GM18867 (cell line): ENCODE data around the gene ABLIM1.

Experiments used
- ATAC-seq: cut with Tn5 transposase; IDR thresholded peaks from one replicate; pipeline ENCODE4 v1.9.1; 2021; ENCODE audit warnings: mild to moderate bottlenecking, moderate library complexity; ENCODE audit not compliant: unreplicated experiment

The ABLIM1 gene

DNA sequence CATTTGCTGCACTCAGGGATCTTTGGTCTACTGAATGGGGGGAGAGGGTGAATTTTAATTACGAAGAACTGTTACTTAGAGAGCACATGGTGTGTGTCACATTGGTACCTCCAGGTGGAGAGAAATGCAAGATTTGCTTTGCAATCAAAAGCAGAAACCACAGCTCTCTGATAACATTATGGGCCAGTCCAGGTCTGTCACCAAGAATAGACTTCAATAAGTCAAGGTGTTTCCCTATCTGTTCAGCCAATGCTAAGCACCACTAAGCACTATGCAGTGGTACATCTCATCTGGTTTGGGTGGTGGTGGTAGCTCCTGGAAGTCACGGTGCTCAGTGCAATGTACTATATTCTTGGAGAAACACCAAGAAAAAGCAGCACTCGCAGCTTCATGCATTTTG lies 134.2 kb downstream of the ABLIM1 start:
- ATAC-seq: no peak

DNA sequence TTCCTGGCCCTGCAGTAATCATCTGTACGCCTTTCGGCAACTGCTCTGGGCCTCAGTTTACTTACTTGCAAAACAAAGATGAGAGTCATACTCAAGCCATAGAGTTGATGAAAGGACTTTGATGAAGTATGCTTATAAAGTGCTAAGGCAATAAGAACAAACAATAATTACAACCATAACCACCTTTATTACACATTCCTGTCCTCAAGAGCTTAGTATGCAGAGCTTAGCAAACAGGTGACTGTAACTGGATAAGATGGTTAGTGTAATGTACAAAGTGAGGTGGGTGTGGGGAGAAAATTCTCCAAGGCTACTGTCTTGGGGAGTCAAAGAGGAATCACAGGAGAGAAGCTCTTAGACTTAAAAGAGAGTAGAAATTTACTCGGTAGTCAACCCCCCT lies 136.8 kb downstream of the ABLIM1 start:
- ATAC-seq: no peak

DNA sequence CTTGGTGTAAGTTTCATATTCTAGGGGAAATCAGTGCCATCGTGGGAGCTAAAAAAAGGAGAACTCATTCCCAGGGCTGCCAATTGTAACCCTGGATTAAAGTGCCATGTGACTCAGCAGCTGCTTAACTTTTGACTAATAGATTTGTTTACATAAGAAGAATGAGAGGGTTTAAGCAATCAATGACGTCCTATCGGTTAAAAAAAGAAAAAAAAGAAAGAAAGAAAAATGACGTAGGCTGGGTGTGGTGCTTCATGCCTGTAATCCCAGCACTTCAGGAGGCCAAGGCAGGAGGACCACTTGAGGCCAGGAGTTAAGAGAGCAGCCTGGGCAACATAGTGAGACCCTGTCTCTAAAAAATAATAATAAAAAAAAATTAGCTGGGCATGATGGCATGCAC lies 137.6 kb downstream of the ABLIM1 start:
- ATAC-seq: no peak

DNA sequence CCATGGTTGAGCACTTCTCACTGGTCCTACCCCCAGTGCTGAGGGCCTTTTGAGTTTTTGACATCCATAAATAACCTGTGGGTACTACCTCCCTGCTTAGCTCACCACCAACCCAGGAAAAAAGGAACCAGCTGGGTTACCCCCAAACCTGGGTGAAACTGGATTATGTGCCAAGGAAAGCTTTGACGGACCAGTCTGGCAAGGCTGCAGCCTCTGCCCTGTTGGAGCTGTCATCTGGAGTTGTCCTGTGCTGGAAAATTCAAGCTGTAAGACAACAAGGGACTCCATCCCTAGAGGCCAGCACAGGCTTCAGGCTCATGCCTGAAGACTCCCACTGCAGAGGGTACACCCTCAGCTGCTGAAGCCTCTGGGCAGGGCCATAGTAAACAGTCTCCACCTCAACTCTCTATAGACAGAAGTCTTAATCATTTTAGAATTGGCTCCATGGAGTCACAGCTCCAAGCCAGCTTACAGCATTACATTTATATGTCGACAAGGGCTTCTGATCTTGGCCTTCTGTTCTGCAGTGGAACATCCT lies 138.2 kb downstream of the ABLIM1 start:
- no peak for ATAC-seq

GRCh38 chr10:114519306-114519669 lies 138.8 kb downstream of the ABLIM1 start:
- no peak for ATAC-seq

DNA sequence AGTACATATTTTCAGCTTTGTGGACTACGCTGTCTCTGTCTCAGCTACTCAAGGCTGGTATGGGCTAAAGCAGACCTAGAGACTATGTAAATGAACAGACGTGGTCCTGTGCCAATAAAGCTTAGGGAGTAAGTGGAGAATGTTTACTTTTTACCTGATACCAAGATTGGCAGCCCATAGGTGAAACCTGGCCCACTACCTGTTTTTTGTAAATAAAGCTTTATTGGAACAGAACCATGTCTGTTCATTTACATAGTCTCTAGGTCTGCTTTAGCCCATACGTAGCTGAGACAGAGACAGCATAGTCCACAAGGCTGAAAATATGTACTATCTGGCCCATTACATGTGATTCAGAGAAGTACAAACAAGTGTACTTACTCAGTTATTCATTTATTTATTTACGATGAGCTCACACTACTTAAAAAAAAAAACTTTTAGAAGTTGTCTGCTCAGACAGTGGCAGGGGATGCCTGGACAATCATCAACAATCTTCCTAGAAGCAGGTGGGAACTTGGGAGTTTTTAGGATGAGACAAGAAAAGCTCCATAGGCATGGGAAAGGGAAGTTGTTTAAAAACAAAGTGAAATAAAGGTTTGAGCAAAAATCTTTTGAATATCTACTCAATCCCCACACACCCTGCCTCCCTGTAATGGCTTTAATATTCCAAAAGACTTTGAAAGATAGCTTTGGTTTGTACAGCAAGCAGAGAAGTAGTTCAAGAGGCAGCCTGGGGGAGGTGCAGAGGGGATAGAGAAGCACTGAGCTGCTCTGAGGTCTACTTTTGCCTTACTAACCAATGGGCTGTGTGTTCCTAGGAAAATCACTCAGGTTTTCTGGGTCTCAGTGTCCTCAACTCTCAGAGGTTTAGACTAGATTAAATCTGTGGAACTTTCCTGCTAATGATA lies 139.4 kb downstream of the ABLIM1 start:
- ATAC-seq: no peak

DNA sequence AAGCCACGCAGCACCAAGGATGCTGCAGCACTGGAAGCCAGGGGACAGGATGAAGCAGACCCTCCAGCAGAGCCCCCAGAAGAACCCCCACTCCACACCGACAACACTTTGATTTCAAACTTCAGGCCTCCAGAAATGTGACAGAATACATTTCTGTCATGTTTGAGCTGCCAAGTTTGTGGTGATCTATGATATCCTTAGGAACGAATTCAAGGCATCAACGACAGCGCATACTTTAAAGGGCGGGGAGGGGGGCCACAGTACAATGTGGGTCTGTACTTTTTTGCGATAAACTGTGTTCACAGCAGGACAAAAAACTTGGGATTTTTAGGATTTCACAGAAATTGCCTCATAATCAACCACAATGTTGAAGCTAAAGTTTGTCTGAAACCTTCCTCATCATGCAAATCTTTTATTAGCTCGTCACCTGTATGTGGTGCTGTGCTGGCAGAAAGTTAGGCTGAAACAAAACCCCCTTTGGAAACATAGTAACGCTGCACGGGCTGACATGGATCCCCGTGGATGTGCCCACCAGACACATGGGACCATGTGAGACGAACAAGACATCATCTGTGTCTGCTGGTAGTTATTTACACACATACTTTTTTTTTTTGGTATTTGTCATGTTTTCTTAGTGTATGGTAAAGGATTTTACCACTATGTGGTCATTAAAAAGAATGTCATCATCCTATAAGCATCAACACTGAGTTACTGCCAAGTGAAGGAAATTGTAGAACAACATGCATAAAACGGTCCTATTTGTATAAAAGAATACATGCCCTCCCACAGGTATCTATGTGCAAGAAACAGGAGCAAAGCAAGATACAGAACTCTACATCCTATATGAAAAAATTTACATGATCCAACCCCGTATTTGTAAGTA lies 140.5 kb downstream of the ABLIM1 start:
- no peak for ATAC-seq

GRCh38 chr10:114516356-114516755 lies 141.7 kb downstream of the ABLIM1 start:
- ATAC-seq: no peak

- ATAC-seq: no peak
Measured at GRCh38 chr10:114515298-114515914, 142.7 kb downstream of the ABLIM1 start.

GRCh38 chr10:114513381-114513792 lies 144.7 kb downstream of the ABLIM1 start:
- no peak for ATAC-seq

GRCh38 chr10:114511881-114512280 lies 146.2 kb downstream of the ABLIM1 start:
- no peak for ATAC-seq

DNA sequence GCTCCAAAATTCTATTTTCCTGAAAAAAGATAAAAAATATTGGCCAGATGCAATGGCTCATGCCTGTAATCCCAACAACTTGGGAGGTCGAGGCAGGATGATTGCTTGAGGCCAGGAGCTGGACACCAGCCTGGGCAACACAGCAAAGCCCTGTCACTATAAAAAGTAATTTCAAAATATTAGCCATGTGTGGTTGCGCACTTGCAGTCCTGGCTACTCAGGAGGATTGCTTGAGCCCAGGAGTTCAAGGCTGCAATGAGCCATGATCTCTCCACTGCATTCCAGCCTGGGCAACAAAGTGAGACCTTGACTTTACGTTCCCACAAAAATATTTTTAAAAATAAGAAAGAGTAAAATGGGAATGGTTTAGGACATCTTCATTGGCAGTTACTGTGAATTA lies 149.7 kb downstream of the ABLIM1 start:
- no peak for ATAC-seq

DNA sequence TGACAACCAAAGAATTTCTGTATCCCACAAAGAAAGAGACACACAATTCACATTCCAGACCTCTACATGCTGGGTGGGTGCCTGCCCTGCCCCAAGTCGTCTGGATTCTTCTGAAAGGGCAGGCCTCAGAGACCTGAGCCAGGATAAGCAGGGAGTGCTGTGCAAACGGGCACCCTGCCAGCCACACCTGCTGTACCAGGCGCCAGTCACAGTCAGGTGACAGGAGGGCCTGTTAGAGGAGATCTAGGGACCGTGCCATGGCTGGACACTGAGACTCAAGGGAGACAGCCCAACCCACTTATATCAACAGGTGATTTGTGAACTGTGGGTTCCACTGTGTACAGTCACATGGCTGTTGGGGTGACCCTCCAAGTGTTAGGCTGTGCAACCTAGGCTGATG lies 150.6 kb downstream of the ABLIM1 start:
- ATAC-seq: no peak

DNA sequence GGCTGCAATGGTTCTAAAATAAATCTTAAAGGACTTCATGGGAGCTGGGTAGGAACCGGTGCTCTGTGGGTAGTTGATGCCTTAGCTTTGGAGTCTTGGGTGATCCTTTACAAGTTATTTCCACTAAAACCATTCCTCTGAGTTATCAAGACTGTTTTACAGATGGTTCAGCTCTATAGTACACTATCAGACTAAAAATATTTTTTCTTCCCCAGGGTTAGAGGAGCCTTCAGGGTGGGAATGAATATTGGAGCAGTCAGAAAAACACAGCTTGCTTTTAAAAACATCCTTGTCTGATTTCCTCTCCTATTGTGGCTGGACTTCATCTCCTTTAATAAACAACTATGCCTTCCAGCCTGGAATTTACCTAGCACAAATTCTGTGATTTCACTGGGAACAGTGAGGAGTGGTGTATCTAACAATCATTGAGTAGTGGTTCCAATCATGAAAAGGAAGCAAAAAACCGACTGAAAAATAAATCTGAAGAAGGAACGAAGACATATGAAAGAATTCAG lies 151.1 kb downstream of the ABLIM1 start:
- ATAC-seq: no peak

DNA sequence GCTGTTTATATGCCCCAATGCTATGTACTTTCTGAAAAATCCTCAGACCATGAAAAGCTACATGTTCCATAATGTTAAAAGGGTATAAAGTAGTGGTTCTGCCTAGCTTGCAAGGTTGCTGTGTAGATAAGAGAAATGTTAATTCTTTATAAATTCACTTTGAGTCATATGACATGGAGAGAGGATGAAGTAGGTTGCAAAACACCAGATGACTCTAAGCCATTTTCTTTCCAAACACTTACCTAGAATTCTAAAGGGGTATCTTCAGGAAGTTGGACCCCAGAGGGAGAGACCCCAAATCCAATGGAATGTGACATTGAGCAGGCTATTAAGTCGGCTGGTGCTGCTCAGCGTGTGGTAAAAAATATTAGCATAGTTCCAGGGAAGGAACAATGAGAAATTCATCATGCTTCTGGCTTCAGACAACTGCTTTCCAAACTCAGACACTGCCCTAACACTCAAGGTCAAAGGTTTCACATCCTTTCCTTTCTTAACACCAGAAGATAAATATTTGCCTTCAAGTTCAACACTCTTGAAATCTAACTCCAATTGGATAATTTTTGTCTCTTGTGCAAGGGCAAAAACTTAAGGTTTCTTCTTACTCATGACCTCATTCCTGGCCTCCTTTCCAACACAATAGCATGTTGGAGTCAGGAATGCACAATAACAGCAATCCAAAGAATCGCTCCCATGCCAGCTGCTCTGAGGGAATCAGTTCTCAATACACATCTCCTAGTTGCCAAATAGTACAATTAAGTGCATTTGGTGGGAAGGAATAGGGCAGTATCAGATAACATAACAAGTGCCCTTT lies 153.1 kb downstream of the ABLIM1 start:
- ATAC-seq: no peak

DNA sequence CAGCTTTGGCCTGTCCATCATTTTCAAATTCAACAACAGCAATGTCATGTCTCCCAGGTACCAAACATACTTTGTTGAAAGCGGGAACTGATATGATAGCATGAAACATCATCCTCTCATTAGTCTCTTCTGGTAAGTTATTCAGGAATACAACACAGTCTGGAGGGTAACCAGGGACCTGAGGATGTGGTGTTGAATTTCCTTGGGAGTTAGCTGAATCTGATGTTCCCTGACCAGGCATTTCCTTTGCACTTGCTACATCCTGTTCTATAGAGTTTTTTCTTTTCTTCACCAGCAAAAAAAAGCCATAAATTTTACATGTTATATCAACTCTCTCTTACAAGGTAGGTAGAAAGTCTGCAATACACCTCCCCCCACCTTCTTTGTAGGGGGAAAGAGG lies 156.0 kb downstream of the ABLIM1 start:
- no peak for ATAC-seq

DNA sequence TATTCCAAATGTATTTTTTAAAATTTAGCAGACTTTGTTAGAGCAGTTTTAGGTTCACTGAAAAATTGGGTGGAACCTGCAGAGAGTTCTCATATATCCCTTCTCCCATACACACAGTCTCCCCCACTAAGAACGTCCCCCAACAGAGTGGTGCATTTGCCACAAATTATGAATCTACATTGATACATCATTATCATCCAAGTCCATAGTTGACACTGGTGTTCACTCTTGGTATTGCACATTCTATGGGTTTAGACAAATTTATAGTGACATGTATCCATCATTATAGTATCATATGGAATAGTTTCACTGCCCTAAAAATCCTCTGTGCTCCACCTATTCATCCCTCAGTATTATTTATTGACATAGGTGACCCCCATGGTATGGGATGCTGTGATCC lies 156.4 kb downstream of the ABLIM1 start:
- no peak for ATAC-seq

DNA sequence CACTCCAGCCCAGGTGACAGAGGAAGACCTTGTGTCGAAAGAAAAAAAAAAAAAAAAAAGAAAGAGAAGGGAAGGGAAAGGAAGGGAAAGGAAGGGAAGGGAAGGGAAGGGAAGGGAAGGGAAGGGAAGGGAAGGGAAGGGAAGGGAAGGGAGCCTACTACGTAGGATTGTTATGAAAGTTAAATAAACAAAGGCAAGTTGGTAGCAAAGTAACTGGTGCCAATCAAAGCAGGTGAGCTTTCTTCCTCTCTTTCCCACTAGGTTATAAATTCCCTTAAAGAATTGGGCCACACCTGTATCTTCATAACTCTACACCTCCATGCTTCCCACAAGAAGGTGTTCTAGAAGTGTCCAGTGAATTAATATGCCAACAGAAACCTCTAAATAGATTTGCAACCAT lies 157.4 kb downstream of the ABLIM1 start:
- ATAC-seq: no peak

- ATAC-seq: peak; percentile 22
Measured at GRCh38 chr10:114499630-114500190, 158.4 kb downstream of the ABLIM1 start.

GRCh38 chr10:114499116-114499515 lies 159.0 kb downstream of the ABLIM1 start:
- peak; percentile 23 for ATAC-seq
